Measurements from ENCODE around the gene ODR4. TPM values are rescaled to one million over a fixed set of nuclear protein-coding genes. Genes with fewer than 3 reads are reported as not detected.
"Not testable (repeated sequence)": the region's sequence is repeated elsewhere in the genome, so short reads cannot be mapped to it uniquely, and the experiment has no call there.

Gene ODR4
- total RNA-seq = 10 to 100 TPM; 15.7 to 17.5 TPM

DNA sequence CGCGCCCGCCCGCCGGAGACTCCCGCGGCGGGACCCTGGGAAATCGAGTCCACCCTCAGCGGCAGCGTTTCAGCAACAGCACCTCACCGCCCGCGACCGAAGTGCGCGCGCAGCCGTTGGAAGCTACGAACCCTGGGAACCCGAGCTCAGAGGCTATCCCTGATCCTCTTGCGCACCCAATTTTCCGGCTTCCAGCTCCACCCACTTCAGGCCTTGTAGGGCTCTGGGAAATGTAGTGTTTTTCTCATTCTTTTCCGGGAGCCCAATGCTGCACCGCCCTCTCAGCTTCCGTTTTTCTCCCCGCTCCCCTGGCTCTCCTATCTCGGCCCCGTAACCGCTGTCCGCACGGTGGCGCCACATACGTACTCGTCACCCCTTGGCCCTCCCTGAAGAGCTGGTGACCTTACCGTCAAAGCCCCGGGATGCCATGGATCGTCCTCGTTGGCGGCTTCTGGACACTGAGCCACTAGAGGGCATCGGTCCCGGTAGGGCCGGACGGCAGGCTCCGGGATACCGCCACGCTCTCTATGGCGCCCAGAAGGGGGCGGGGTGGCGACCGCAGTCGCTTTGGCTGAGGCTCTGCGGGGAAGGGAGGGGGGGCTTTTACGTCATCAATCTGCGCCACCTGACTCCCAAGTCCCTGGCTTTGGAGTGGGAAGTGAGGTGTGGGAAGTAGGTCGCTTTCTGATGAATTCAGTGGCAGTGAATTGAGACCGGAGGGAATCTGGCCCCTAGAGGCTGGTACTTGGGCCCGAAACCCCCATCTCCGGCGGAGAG lies at the start of gene ODR4, which contains the start of gene TPR:
Gene ODR4 (plus strand): TSS at position 687 of the 777 bp plus-strand sequence. CDS start 3,948 bp downstream, outside the sequence.
Gene TPR (minus strand): TSS at position 102 of the 777 bp plus-strand sequence. CDS start 225 bp downstream, outside the sequence.
- Mint-ChIP-seq H3K9me3 (no peaks in the 10 kb centered on the region), H3K36me3 (ENCODE audit: insufficient read depth in 2 of 2) (peaks cover 15 to 24% of the 10 kb centered on the region in 2 donors), H3K27me3 (ENCODE audit: low read depth) (no peaks in the 10 kb centered on the region), H3K4me3 (peak within 1 kb of the TSS; percentile 98 to 100), H3K4me1 (ENCODE audit: low read depth) (peaks cover 65% of the 10 kb centered on the region), H3K27ac (peak within 1 kb of the TSS; percentile 99)
- peak; percentile 93 to 97 for DNase-seq
- peak; percentile 89 to 90 for ATAC-seq (replicated peaks in 1 of 2)

GRCh38 chr1:186326009-186326408 lies 49.6 kb upstream of the ODR4 start:
- Mint-ChIP-seq H3K4me3 (no peak overlapping the region), H3K27me3 (ENCODE audit: low read depth) (no peaks in the 10 kb centered on the region), H3K36me3 (ENCODE audit: insufficient read depth in 2 of 2) (peaks cover 11 to 51% of the 10 kb centered on the region in 2 donors), H3K9me3 (no peaks in the 10 kb centered on the region), H3K27ac (peak overlapping the region; percentile 0), H3K4me1 (ENCODE audit: low read depth) (peaks cover 5% of the 10 kb centered on the region)
- ATAC-seq (replicated peaks in 1 of 2) (no peak), DNase-seq (no peak)

GRCh38 chr1:186327331-186327730 lies 48.3 kb upstream of the ODR4 start:
- no peak overlapping the region for H3K27ac Mint-ChIP-seq
- H3K9me3 Mint-ChIP-seq = no peaks in the 10 kb centered on the region
- H3K27me3 Mint-ChIP-seq (ENCODE audit: low read depth) = no peaks in the 10 kb centered on the region
- ATAC-seq (replicated peaks in 1 of 2) (peak in 1 of 2 donors; percentile 31), DNase-seq (no peak)
- peaks cover 8 to 40% of the 10 kb centered on the region in 2 donors for H3K36me3 Mint-ChIP-seq (ENCODE audit: insufficient read depth in 2 of 2)
- no peak overlapping the region for H3K4me3 Mint-ChIP-seq
- H3K4me1 Mint-ChIP-seq (ENCODE audit: low read depth) = peaks cover 5% of the 10 kb centered on the region

DNA sequence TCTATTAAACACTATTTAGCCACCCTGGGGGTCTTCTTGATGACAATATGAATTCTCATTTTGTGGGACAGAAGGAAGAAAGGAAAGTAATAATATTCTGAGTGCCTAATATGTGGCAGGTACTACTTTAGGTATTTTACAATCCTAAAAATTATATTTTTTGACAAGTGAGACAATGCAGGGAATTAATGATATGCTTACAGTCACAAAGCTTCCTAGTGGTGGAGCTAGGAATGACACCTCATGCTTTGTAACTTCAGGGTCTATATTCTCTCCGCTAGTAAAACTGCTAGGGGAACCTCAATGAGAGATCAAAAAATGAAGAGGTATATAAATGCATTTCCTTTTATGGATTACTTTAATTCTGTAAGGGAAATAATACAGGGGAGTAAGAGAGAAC lies 44.9 kb upstream of the ODR4 start:
- Mint-ChIP-seq H3K36me3 (ENCODE audit: insufficient read depth in 2 of 2) (peaks cover 9 to 39% of the 10 kb centered on the region in 2 donors), H3K4me3 (no peak overlapping the region), H3K27ac (no peak overlapping the region), H3K27me3 (ENCODE audit: low read depth) (no peaks in the 10 kb centered on the region), H3K4me1 (ENCODE audit: low read depth) (no peaks in the 10 kb centered on the region), H3K9me3 (no peaks in the 10 kb centered on the region)
- no peak for ATAC-seq (replicated peaks in 1 of 2)
- no peak for DNase-seq

DNA sequence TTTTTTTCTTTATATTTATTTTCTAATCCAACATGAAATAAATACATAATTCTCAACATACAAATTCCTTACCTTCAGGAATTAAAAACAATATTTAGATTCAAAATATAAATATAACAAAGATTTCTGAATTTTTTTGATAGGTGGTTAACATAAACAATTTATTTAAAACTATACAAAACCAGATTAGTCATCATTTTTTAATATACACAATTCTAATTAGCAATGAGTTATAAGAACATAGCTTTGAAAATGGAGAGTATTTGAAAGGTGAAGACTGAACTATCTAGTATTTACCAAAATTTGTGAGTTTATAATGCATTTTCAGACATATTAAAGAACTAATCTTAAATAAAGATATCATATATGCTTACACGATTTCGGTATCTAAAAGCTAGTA lies 38.1 kb upstream of the ODR4 start:
- H3K9me3 Mint-ChIP-seq = no peaks in the 10 kb centered on the region
- no peaks in the 10 kb centered on the region for H3K27me3 Mint-ChIP-seq (ENCODE audit: low read depth)
- no peaks in the 10 kb centered on the region for H3K4me1 Mint-ChIP-seq (ENCODE audit: low read depth)
- DNase-seq = no peak
- H3K36me3 Mint-ChIP-seq (ENCODE audit: insufficient read depth in 2 of 2) = peaks cover 7 to 51% of the 10 kb centered on the region in 2 donors
- H3K27ac Mint-ChIP-seq = no peak overlapping the region
- no peak for ATAC-seq (replicated peaks in 1 of 2)
- no peak overlapping the region for H3K4me3 Mint-ChIP-seq

DNA sequence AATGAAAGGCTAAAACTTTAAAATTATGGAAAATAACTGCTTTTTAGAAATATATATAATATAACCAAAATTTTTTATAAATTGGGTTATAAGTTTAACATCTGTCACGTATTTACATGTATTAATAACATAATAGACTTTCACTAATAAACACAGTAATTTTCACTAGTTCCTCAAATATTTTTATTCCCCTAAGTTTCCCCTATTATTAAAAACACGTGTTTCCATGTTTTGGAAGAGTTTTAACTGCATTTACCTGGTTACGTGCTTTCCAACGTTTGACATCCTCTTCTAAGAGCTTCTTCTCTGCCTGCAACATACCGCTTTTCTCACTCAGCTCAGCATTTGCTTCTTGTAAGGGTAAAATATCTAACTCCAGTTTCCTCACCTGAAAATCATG lies 34.9 kb upstream of the ODR4 start:
- no peak for ATAC-seq (replicated peaks in 1 of 2)

GRCh38 chr1:186347837-186348691 lies 27.6 kb upstream of the ODR4 start:
- H3K4me1 Mint-ChIP-seq (ENCODE audit: low read depth); DNase-seq; ATAC-seq (replicated peaks in 1 of 2); H3K4me3 Mint-ChIP-seq; H3K9me3 Mint-ChIP-seq; H3K27me3 Mint-ChIP-seq (ENCODE audit: low read depth): not testable (repeated sequence)
- peaks cover 15 to 56% of the 10 kb centered on the region in 2 donors for H3K36me3 Mint-ChIP-seq (ENCODE audit: insufficient read depth in 2 of 2)
- H3K27ac Mint-ChIP-seq = peak overlapping the region; percentile 13

More for the DNA sequence above, 34.9 kb upstream of the ODR4 start:
- Mint-ChIP-seq H3K27ac (no peak overlapping the region), H3K27me3 (ENCODE audit: low read depth) (no peaks in the 10 kb centered on the region), H3K9me3 (no peaks in the 10 kb centered on the region), H3K36me3 (ENCODE audit: insufficient read depth in 2 of 2) (peaks cover 10 to 47% of the 10 kb centered on the region in 2 donors), H3K4me3 (no peak overlapping the region), H3K4me1 (ENCODE audit: low read depth) (no peaks in the 10 kb centered on the region)
- no peak for DNase-seq

DNA sequence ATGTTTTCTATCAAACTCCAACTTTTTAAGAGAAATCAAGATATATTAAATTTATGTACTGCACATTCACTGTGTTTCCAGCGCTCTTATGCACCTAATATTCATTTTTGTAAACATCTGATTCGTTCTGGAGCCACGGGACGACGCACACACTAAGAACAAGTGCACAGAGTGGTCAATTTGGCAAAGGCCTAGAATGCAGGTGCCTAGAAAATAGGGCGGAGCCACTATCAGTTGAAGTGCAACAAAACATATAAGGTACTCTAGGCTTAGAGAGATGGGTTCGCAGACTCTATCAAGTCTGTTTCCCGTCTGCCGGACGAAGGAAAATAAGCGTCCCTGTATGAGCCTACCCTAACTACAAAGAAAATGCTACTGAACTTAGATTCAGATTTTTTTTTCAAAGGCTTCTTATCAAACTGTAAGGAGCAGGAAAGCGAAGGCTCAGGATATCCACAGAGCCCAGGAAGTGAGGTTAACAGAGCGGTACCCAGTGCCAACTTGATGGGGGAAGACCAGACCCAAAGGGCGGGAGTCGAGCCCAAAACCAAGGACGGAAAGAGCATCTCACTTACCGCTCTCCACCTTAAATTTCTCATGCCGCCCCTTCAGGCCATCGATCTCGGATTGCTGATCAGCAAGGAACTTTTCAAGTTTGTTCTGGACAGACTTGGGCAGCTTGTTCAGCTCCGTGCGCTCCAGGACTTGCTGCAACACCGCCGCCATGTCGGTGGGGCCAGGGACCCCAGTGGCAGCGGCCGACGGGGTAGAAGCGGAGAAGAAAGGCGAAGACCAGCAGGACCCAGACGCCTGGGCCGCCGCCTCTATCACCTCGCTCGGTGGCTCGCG lies 1.1 kb upstream of the ODR4 start:
- Mint-ChIP-seq H3K27me3 (ENCODE audit: low read depth) (no peaks in the 10 kb centered on the region), H3K36me3 (ENCODE audit: insufficient read depth in 2 of 2) (peaks cover 16 to 23% of the 10 kb centered on the region in 2 donors), H3K27ac (peak overlapping the region; percentile 99), H3K4me1 (ENCODE audit: low read depth) (peaks cover 67% of the 10 kb centered on the region), H3K4me3 (peak overlapping the region; percentile 98 to 100), H3K9me3 (no peaks in the 10 kb centered on the region)
- DNase-seq = peak; percentile 34 to 49
- ATAC-seq (replicated peaks in 1 of 2) = peak; percentile 21 to 23

DNA sequence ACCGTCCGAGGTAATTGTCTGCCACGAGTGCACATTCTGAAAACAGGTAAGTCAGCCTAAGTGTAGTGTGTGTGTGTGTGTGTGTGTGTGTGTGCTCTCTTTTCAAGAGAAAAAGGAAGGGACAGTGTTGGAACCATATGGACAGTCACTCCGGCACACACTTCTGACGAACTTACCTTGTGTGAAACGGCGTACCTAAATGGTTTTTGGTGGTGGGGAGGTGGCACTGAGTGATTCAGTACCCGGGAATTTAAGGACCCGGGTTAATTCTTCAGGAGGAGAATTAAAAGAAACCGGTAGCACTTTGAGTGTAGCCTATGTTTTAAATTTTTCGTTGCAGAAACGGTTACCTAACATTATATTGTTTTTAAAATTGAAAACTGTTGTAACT lies 286 bp downstream of the ODR4 start:
- peak; percentile 4 to 12 for ATAC-seq (replicated peaks in 1 of 2)
- H3K36me3 Mint-ChIP-seq (ENCODE audit: insufficient read depth in 2 of 2) = peaks cover 14 to 18% of the 10 kb centered on the region in 2 donors

DNA sequence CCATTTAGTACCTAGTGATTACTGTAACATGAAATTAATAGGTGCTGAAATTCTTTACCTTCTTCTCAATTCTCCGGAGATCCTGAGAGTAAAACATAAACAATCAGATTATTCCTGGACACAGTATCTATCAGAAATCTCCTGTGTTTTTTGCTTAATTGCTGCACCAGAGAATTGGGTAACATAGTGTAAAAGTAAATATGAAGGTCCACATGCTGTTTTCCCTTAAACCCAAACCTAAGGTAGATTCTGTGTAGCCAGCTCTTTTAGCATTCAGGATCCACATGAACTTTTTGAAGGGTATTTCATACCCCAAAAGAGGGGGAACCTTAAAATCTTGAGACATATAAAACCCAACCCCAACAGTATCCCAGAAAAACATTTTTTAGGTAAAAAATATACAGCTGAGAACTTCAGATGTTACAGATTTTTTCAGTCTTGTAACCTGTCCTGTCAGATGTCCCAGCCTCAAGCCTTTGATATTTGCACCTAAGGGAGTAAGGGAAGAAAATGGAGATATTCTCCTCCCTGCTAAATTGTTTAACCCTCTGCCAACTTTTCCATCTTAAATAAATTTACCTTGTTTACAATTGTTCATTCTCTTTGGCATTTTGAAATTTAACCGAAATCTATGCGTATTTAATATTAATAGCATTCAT lies 11.2 kb downstream of the ODR4 start:
- Mint-ChIP-seq H3K27ac (no peak overlapping the region), H3K9me3 (no peaks in the 10 kb centered on the region), H3K27me3 (ENCODE audit: low read depth) (no peaks in the 10 kb centered on the region), H3K36me3 (ENCODE audit: insufficient read depth in 2 of 2) (peaks cover 1 to 11% of the 10 kb centered on the region in 2 donors), H3K4me3 (no peak overlapping the region), H3K4me1 (ENCODE audit: low read depth) (peaks cover 2% of the 10 kb centered on the region)
- ATAC-seq (replicated peaks in 1 of 2) (no peak), DNase-seq (no peak)

More for the DNA sequence above, 286 bp downstream of the ODR4 start:
- Mint-ChIP-seq H3K27me3 (ENCODE audit: low read depth) (no peaks in the 10 kb centered on the region), H3K4me1 (ENCODE audit: low read depth) (peaks cover 59% of the 10 kb centered on the region), H3K9me3 (no peaks in the 10 kb centered on the region), H3K4me3 (peak overlapping the region; percentile 98 to 100), H3K27ac (peak overlapping the region; percentile 99)
- no peak for DNase-seq

DNA sequence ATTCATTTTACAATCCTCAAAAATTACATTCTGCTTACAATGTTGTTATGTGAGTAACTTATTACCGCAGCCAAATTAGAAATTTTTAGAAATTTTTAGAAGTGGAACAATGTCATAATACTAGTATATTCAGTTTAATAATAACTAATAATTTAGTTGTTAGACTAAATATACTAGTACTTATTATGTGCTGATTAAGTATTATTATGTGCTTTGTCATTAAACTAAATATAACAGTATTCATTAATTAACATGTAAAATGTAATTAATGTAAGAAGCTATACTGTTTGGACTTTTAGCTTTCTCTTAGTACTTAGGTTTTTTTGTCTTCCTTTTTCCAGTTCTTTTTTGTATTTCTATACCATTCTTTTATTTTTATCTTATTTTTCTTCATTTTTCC lies 15.3 kb downstream of the ODR4 start:
- H3K4me1 Mint-ChIP-seq (ENCODE audit: low read depth) = no peaks in the 10 kb centered on the region
- no peak for ATAC-seq (replicated peaks in 1 of 2)

GRCh38 chr1:186391841-186392240 lies 16.2 kb downstream of the ODR4 start:
- H3K36me3 Mint-ChIP-seq (ENCODE audit: insufficient read depth in 2 of 2) = peaks cover 2 to 24% of the 10 kb centered on the region in 2 donors
- ATAC-seq (replicated peaks in 1 of 2) (no peak), DNase-seq (no peak)
- H3K4me3 Mint-ChIP-seq = no peak overlapping the region
- H3K27me3 Mint-ChIP-seq (ENCODE audit: low read depth) = no peaks in the 10 kb centered on the region
- peak overlapping the region; percentile 51 for H3K27ac Mint-ChIP-seq
- no peaks in the 10 kb centered on the region for H3K4me1 Mint-ChIP-seq (ENCODE audit: low read depth)
- no peaks in the 10 kb centered on the region for H3K9me3 Mint-ChIP-seq

More for the DNA sequence above, 15.3 kb downstream of the ODR4 start:
- no peaks in the 10 kb centered on the region for H3K27me3 Mint-ChIP-seq (ENCODE audit: low read depth)
- no peak overlapping the region for H3K4me3 Mint-ChIP-seq
- no peak overlapping the region for H3K27ac Mint-ChIP-seq
- no peaks in the 10 kb centered on the region for H3K9me3 Mint-ChIP-seq
- H3K36me3 Mint-ChIP-seq (ENCODE audit: insufficient read depth in 2 of 2) = peaks cover 2 to 24% of the 10 kb centered on the region in 2 donors
- no peak for DNase-seq
